Hematopoietic multipotent progenitor cell treated with erythropoietin and hydrocortisone succinate and interleukin-3 and kit ligand, for 4 days (in vitro differentiated cells): ENCODE data around the gene FBLIM1.
A peak's percentile ranks its signal among the peaks of the same experiment; 100 is the strongest.

ENCODE experiments used
- DNase-seq: peaks from one replicate; pipeline ENCODE4 v3.0.0-alpha.2; 2015

FBLIM1 gene

DNA sequence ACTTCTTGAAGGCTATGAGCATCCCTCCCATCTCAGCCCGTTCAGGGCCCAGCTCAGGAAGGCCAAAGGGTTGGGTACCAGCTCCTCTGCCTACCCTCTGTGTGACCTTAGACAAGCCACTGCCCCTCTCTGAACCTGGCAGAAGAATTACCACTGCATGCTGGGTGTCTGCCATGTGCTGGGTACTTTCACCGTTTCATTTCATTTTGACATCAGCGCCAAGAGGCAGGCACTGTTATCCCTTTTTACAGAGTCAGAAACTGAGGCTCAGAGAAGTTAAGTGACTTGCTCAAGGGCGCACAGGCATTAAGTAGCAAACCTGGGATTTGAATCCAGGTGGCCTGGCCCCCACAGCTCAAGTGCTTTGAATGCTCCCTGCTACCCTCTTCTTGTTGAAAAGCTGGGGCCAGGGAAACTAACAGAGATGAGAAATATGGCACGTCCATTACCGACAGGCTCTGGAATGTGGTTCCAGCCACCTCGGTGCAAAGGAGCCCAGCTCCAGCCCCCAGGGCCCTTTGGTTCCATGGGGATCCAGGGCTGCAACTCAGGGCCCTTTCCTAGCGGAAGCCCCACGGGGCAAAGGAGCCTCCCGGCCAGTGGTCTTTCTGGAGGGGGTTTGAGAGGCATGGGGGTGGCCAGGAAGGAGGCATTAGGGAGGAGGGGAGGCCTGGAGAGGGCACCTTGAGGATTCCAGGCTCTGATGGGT, 9.8 kb upstream of the FBLIM1 start:
- DNase-seq, result no peak

DNA sequence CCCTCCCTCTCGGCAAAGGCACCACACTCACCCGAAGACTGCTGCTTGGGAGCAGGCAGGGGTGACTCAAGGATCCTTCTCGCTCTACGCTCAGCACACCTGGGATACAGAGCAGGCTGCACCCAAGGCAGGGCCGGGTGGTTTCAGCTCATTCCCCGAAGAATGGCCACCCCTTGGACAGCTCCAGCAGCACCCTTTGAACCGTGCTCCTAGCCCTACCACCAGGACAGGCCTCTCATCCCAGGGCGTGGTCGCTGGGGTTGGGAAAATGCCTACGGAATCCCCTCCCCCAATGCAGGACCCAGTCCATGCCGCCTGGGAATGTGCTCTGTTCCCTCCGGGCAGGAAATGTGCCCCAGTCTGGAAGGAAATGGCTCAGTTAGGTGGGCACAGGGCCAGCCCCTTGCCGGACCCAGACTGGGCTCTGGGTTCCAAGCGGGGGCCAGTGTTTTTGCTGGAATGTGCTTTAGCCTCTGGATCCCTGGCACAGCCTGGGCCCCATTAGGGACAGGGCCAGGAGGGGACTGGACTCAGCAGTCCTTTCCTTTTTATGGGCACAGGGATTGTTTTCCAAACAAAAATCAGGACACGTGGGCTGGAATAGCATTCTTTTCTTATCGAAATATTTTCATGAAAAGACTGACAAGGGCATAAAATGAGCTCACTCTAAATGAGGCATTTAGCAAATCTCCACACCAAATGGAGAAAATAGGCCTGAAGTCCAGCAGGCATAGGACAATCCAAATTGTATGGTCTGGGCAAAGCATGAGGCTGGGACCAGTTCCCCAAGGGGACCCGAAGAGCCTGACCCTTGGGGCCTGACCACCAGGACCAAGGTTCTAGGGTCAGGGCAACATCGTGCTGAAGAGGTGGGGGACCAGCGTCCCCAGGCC, 8.9 kb upstream of the FBLIM1 start:
- DNase-seq, result no peak

DNA sequence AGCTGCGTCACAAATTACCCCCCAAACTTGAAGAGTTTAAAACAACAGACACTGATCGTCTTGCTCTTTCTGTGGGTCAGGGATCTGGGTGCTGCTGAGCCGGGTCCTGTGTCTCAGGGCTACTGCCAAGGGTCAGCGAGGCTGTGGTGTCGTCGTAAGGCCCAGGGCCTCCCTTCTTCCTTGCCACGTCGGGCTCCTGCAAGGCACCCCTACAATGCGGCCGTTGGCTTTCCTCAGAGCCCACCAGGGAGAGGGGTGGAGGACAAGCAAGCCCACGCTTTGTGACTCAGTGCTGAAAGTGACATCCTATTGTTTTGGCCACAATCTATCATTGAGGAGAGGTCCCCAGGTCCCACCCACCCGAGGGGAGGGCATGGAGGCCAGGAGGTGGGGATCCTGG, 7.7 kb upstream of the FBLIM1 start:
- no peak for DNase-seq

DNA sequence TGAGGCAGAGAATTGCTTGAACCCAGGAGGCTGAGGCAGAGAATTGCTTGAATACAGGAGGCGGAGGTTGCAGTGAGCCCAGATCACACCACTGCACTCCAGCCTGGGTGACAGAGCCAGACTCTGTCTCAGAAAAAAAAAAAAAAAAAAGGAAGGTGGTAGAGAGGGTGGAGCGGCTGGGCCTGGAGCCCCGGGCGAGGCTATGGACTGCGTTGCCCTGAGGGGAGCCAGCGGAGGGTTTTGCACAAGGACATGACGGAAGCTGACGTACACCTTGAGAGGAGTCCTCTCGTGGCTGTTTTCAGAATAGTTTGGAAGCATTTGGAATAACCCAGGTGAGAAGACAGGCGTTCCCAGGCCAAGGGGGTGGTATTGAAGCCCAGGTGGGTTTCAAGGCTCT, 6.9 kb upstream of the FBLIM1 start:
- no peak for DNase-seq

DNA sequence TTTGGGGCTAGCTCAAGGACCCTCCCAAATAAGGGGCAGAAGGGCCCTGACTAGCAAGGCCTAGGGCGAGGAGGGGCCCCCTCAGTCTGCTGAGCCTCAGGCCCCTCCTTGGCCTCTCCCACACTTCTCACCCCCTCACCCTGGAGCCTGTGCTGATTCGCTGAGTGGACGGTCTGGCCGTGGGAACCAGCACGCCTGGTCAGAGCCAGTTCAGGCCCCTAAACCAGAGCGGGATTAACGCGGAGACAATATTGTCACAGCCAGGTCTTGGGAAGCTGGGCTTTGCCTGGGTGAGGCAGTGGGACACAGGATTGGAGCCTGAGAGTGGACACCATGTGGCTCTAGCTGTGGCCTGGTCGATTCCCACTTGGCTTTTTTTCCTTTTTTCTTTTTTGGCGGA, 4.8 kb upstream of the FBLIM1 start:
- DNase-seq, result no peak

DNA sequence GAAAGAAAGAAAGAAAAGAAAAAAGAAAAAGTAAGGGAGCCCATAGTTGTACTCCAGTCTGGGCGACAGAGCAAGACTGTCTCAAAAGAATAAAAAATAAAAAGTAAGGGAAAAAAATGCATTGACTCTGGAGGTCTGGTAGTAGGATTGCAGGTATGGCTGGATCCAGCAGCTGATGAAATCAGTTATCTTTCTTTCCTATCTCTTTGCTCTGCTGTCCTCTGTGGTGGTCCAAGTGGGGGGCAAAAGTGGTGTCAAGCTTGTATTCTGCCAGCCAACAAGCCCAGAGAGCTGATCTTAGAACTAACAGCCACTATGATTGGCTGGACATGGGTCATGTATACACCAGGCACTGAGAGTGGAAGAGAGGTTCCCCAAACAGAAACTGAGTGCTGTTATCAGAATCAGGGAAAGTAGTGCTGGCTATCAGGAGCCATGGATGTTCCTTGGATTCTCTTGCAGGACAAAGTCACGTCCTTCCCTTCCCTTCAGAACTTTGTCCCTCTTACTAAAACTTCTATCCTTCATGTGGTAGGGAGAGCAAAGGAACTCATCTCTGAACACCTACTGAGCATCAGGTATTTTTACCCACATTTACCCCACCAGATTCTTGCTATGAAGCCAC, 3.5 kb upstream of the FBLIM1 start:
- no peak for DNase-seq

DNA sequence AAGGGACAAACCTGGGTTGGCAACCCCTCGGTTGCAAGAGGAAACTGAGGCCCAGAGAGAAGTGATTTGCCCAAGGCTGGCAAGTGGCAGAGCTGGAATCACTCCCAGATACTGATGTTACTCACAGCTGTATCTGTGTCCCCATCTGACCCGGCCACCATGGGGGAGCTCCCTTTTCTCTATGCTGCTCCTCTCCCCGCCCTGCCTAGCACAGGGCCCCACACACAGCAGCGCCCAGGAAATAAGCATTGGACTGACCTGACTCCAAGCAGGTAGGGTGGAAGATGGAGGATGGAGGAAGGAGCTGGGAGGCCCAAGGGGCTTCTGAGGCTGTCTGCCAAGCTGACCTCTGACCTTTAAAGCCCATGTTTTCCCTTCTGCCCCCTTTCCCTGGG, 3.0 kb upstream of the FBLIM1 start:
- DNase-seq, result no peak

DNA sequence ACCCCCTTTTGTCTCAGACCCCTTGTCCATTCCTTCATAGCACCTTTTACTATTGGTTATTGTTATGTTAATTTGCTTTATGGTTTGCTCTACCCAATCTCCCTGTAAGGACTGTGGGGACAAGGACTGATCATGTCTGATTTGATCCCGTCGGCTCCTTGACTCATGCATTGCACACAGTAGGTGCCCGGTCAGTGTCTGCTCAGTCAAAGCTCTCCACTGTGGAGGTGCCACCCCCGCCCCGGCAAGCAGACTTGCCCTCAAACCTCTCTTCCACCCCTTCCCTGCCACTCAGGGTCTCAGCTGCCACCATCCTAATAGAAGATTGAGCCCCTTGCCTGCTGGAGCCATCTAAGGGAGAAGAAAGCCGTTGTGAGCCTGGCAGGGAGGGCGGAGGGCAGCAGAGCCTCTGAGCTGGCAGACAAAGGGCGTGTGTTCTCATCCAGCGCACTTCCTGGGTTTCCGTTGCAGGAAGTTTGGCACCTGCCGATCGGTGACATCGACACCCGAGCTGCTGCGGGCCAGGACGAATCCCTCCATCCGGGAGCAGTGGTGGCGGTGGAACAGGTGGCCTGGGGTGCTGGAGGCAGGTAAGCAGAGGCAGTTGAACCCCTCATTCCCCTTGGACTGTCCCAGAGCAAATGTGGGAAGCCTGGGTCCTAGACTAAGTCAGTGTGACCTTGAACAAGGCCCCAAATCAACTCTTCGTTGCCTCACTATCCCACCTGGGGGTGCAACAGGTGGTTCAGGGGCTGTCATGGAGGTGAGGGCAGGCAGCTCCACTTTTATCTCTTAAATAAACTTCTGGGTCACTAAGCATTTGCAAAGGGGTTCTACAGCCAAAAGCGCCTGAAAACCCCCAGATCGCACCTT, 2.2 kb upstream of the FBLIM1 start:
- DNase-seq, result no peak

DNA sequence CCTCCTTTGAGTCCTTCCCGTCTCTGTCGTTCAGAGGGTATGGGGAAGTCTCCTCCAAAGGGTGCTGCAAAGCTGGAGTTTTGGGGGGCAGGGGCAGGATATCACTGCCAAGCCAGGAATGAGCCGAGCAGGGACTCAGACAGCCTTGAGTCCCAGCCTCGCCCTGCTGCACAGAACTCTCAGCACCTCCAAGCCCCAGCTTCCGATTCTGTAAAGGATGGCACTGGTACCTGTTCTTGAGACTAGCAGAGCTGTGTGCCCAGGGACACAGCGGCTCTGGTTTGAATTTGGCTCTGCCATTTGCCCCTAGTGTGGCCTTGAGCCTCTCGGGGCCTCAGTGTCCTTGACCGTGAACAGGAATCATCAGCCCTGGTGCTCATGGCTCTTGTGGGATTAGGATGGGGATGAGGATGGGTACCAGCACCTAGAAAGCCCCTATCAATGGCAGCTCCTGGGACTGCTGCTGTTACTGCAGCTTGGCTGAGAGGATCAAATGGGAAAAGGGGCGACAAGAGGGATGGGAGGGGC, 1.5 kb upstream of the FBLIM1 start:
- DNase-seq, result no peak

DNA sequence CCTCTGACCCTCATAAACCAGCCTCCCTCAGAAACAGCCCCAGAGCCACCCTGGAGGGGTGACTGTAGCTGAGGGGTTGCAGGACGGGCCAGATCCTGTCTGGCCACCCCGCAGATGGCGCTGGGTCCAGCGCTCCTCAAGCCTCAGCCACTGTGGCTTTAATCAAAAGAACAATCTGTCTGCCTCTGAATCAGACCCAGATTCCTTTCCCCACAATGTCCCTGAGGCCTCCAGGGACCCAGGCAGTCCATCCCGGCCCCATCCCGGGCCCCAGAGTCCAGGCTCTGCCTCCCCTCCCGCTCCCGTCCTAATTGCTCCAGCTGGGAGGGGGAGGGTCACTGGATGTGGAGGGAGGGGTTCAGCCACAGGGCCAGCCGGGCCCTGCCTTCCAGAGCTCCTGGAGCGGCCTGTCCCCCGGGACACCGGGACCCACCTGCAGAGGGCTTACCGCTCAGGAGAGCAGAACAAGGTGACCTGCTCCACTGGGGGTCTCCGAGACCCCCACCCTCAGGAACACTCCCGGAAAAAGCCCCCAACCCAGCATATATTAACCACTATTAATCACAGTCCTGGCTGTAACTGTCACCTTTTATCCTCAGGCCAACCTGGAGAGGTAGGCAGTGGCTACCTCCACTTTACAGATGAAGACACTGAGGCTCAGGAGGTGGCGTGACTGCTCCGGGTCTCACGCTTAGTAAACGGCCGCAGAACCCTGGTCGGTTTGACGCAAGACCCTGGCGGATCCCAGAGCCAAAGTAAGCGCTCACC, 836 bp upstream of the FBLIM1 start:
- DNase-seq, result no peak

DNA sequence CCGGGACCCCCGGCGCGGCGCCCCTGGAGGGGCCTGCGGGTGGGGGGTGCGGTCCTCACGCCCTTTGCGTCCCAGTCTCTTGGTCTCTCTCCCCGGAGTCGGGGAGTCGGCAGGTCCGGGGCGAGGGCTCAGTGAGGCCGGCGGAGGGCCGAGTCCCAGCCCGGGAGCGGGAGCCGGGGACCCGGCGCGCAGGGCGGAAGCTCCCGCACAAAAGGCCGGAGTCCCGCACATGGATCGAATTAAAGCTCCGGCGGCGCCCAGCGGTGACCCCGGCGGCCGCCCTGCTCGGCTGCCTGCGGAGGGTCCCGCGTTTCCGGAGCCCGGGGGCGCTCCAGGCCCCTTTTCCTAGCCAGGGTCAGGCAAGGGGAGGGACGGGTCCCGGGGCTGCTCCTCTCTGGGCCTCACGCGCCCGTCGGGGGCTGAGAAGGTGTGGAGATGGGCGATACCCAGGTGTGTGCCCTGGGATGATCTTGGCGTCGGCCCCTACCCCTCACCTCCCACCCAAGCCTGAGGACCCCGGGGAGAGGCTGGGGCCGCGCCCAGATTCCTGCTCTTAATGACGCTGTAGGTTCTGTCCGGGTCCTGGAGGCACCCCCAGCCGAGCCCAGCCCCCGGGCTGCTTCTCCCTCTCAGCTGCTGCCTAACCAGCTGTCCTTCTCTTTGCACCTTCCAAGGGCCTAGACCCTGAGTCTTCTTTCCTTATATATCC, 512 bp downstream of the FBLIM1 start:
- no peak for DNase-seq

DNA sequence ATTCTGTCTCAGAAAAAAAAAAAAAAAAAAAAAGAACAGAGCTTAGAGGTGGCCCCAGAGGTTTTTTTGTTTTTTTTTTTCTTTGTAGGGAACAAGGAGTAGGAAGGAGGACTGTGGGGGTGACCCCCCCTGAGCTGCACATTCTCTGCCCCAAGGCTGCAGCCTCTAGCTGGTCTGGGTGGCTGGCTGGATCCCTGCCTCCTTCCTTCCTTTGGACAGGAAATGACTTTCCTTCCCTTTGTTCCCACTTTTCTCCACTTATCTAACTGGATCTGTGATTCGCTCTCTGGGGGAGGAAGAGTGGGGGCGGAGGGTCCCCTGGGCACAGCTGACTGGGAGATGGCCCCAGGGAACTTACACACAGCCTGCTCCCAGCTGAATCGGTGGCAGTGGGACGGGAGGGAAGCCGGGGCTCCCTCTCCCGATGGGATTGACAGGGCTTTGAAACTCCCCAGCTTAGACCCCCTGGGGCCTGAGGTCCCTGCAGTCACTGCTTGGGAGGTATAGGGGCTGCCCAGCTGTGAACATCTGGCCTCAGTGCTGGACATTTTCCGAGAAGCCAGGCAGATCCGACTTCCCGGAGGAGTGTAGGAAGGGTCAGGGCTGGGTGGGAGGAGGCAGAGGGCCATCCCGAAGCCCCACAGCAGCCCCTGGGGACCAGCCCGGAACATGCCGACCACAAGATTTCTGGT, 2.1 kb downstream of the FBLIM1 start:
- DNase-seq, result no peak

DNA sequence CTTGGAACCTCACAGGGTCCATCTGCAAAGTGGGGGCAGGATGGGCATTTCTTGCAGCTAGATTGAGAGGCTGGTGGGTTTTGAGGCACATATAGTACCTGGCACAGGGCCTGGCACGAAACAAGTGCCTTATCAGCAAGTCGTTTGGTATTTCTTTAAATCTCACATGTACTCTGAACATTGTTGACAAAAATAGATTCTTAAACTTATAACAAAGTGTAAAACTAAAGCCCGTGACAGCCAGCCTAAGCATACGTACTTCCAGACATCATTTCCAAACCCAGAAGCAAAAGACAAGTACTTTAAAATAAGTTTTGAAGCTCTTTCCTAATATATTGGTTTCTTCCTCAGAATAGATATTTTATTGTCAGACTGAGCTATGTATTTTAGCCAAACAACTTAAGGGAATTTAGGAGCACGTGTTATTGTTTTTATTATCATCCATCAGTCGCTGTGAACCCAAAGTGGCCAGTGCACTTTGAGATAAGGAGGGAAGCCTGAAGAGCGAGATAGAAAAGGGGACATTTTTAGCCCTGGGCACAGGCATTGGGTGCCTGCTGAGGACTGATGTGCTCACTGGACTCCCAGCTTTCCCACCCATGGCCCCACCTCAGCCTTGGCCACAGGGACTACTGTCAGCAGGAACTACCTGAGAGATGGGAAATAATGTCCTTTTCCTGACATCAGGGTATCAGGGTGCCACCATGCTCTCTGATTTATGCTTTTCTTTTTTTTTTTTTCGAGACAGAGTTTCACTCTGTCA, 3.0 kb downstream of the FBLIM1 start:
- peak; percentile 63 for DNase-seq

DNA sequence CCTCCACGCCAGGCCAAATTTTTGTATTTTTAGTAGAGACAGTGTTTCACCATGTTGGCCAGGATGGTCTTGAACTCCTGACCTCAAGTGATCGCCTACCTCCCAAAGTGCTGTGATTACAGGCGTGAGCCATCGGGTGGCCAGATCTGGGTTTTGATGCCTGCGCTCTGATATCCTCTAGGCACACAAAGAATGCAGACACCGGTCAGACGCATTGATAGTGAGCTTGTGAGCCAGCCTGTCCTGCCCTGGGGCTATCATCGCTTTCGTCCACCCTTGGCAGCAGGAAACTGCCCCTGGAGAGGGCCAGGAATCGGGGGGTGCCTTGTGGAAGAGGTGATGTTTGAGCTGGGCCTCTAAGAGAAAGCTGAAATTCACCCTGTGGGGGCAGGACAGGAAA, 4.0 kb downstream of the FBLIM1 start:
- DNase-seq, result no peak

DNA sequence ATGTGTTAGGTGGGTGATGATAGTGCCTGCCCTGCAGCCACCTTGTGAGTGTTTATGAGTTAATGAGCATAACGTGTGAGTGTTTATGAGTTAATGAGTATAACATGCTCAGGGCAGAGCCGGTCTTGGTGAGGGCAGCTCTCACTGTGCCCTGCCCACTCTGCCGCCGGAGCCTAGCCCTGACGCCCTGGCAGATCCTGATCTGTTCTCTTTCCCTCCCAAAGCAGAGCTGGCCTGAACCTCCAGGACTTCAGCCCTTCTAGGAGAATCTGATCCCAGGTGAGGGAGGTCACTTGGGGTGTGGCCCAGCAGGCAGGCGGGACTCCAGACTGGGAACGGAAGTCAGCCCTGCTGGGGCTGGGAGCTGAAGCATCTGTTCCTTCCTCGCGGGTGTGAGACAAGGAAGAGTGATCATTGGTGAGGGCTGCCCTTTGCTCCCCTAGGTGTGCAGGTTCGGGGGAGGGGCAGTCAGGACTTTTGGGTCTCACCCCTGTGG, 5.7 kb downstream of the FBLIM1 start:
- no peak for DNase-seq

DNA sequence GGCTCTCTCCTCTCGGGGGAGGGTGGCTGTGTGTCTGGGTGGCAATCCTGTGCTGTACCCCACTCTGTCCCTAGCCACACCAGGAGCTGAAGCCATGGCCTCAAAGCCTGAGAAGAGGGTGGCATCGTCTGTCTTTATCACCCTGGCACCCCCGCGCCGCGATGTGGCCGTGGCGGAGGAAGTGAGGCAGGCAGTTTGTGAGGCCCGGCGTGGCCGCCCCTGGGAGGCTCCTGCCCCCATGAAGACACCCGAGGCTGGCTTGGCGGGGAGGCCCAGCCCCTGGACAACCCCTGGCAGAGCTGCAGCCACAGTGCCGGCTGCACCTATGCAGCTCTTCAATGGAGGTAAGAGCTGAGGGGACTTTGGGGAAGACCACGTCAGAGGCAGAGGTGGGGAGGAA, 6.3 kb downstream of the FBLIM1 start:
- DNase-seq, result no peak

DNA sequence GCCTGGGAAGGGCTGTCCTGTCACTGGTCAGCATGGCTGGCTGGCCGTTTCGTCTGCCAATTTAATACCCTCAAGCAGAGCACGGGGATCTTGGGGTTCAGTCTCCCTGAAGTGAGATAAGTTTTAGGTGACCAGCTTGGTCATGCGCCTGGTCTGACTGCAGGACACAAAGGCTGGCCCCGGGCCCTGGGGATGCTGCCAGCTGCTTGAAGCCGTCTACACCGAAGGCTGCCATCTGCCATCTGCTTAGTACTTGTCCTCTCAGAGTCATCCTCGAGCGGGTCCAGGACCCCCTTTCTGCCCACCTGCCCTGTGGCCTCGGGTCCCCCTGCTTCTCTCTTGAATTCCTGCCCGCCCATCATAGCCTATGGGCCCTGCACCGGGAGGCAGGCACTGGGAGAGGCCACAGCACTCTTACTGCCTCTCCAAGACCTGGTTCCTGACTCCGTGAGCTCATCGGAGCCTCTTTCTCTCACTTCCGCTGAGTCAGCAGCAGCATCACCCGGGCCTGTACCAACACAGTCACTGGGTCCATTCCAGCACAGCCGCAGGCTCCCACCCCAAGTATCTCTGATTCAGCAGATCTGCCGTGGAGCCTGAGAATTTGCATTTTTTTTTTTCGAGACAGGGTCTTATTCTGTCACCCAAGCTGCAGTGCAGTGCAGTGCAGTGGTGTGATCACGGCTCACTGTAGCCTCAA, 7.0 kb downstream of the FBLIM1 start:
- no peak for DNase-seq

DNA sequence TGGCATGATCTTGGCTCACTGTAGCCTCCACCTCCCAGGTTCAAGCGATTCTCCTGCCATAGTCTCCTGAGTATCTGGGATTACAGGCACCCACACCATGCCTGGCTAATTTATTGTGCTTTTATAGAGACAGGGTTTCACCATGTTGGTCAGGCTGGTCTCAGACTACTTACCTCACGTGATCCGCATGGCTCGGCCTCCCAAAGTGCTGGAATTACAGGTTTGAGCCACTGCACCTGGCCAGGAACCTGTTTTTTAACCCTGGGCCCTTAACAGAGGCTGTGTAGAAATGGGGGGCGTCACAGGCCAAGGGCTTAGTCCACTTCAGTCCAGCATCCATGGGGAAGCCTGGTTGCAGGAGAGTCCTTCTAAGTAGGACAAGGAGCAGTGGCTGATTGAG, 9.3 kb downstream of the FBLIM1 start:
- no peak for DNase-seq

DNA sequence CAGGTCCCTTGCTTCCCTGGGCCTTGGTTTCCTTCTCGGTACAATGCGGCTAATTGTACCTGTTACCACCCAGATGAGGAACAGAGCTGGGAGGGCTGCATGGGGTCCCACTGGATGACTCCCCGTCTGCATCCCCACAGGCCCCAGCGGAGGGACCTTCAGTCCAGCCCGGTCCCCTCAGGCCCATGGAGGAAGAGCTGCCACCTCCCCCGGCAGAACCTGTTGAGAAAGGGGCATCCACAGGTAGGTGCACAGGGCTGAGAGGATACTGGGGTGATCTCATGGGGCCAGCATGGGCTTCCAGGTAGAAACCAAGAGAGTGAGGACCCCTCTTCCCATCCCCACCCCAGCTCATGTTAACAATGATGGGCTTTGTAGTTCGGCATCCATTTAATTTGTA, 9.8 kb downstream of the FBLIM1 start:
- DNase-seq, result no peak
